HG03469 (cell line): Measurements from ENCODE around the gene HMGN4.

Source experiments
- ATAC-seq: cut with Tn5 transposase; IDR thresholded peaks from one replicate; pipeline ENCODE4 v1.9.1; 2021; ENCODE audit warnings: mild to moderate bottlenecking, moderate library complexity, moderate number of reproducible peaks; ENCODE audit not compliant: unreplicated experiment

Gene HMGN4

DNA sequence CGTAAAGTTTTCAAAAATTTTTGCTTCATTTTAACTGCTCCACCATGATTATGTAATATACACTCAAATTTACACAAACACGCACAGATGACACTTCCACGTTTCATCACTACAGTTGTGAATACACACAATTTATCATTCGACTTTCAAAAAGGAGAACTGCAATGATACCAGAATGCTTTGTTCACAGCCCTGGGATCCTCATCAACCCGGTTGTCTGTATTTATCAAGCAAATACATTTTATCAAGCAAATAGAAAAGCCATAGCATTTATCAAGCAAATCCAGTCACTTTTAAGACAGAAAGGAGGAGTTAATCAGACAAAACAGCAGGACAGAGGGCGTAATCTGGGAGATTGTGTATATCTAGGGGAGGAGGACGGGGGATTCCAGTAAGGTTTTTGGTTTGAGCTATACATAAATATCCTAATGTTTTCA is 38.3 kb downstream of the HMGN4 start:
- ATAC-seq: no peak

DNA sequence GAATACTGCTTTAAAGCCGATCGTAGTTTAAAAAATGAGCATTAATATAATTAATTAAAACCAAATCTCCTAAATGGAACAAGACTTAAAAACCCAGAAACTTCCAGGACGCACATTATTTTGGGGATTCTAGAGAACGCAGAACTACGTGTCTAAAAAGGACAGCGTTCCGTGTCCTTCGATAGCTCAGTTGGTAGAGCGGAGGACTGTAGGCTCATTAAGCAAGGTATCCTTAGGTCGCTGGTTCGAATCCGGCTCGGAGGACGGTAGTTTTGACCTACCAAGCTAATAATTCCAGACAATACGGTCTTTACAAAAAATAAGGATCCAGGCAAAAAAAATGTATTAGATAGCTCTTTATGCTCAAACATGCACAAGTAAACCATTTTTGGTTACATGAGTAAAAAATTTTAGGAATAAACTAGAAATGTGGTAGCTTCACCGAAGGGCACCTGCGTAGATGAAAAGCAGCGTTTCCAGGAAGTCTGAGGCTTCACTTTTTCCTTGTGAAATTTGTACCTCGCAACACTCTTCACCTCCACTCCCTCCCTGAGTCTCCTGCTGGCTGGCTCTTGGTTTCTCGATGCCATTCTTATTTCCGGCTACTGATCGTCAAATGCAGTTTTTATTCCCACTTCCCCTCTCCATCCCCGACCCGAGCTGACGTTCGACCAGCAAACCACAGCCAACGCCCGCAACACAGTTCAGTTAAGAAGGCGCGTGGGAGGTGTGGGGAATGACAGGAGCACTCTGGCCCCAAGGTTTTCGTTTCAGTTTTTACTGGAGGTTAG is 39.0 kb downstream of the HMGN4 start:
- no peak for ATAC-seq

DNA sequence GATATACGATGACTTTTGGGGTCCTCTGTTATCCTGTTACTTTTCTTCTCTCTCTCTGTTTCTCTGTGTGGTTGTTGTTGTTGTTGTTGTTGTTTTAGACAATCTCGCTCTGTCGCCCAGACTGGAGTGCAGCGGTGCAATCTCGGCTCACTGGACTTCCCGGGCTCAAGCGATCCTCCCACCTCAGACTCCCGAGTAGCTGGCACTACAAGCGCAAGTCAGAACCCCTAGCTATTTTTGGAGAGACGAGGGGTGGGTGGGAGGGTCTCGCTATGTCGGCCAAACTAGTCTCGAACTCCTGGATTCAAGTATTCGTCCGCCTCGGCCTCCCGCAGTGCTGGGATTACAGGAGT is 39.5 kb downstream of the HMGN4 start:
- ATAC-seq: no peak

DNA sequence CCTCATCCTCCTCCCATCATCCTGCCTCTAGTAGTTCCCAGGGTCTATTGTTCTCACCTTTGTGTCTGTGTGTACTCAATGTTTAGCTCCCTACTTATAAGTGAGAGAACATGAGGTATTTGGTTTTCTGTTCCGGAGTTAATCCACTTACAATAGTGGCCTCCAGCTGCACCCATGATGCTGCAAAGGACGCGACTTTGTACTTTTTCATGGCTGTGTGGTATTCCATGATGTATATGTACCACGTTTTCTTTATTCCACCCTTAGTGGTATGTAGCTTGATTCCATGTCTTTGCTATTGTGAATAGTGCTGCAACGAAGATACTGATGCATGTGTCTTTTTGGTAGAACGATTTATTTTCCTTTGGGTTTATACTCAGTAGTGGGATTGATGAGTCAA is 40.1 kb downstream of the HMGN4 start:
- no peak for ATAC-seq

DNA sequence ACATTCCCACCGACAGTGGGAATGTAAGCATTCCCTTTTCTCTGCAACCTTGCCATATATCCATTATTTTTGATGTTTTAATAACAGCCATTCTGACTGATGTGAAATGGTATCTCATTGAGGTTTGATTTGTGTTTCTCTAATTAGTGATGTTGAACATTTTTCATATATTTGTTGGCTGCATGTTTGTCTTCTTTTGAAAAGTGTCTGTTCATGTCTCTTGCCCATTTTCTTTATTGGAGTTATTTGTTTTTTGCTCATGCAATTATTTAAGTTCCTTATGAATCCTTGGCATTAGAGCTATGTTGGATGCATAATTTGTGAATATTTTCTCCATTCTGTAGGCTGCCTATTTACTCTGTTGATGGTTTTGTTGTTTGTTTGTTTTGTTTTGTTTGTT is 40.6 kb downstream of the HMGN4 start:
- ATAC-seq: no peak

DNA sequence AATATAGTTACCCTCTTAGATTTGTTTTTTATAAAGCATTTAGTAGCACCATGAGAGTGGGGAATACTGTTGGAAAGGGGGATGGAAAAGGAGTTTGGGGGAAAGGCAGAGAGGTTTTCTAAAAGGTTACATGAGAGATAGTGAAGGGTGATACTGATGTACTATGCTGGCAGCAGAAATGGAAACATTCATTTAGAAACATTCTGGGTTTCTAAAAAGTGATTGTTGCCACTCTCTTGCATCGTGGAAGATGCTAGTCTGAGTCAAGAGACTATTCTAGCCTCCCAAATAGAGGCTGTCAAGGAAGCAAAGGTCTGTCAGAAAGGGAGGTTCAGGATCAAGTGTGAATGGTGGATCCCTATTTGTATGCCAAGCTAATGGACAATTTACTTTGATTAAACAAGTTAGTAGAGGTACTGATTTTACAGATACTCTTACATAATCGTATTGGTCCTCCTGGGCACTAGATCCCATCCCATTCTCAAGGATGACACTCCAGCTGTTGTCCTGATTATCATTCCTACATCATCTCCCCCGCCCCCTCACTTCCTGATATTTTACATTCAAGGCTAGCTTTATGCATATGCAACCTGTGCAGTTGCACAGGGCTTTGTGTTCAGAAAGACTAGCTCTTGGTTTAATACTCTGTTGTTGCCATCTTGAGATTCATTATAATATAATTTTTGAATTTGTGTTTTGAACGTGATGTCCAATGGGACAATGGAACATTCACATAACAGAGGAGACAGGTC is 43.2 kb downstream of the HMGN4 start:
- no peak for ATAC-seq

DNA sequence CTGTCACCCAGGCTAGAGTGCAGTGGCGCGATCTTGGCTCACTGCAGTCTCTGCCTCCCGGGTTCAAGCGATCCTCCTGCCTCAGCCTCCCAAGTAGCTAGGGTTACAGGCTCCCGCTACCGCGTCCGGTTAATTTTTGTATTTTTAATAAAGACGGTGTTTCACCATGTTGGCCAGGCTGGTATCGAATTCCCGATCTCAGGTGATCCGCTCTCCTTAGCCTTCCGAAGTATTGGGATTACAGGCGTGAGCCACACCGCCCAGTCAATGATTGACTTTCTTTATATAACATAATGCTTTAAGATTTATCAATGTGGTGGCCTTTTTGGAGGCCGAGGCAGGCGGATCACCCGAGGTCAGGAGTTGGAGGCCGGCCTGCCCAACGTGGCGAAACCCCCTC is 50.8 kb downstream of the HMGN4 start:
- no peak for ATAC-seq

DNA sequence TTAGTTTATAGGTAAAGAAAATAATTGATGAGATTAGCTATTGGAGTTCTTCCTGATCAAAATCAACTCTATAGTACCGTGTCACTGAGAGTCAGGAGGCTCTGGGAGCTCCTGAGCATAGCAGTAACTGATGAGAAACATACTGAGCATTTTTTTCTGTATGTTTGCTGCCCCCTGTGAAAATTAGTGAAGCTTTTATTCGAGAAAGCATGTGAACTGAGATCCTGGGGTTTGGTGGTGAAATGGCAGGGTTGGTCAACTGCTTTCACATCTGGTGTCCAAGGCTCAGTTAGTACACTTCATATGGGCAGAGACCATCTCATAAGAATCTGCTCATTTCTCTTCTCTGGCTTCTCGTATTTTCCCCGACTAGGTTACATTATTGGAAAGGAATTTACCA is 54.5 kb downstream of the HMGN4 start:
- no peak for ATAC-seq

DNA sequence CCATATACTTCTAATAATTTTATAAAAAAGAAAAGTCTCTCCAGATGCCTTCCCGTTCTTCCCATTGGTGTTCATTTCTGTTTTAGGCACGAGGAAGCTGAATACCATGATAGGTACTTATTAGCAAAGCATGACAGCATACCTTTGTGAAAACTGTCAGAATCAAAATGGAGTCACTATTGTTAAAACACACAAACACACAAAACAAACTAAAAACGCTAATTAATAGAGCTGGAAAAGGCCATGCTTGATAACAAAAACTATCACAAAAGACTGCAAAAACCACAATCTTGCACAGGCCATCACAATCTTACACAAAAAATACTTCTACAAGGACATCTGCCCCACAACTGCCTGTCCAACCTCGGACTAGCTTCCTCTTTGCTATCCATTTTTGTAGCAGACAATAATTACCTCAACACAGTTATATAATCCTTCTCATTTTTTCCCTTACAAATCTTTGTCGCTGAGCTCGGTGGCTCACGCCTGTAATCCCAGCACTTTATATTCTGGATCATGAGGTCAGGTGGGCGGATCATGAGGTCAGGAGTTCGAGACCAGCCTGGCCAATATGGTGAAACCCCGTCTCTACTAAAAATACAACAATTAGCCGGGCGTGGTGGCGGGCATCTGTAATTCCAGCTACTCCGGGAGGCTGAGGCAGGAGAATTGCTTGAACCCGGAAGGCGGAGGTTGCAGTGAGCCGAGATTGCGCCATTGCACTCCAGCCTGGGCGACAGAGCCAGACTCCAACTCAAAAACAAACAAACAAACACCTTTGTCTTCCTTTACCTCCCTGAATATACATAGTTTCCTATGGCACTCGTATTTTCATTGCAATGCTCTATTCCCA is 55.3 kb downstream of the HMGN4 start:
- ATAC-seq: no peak

DNA sequence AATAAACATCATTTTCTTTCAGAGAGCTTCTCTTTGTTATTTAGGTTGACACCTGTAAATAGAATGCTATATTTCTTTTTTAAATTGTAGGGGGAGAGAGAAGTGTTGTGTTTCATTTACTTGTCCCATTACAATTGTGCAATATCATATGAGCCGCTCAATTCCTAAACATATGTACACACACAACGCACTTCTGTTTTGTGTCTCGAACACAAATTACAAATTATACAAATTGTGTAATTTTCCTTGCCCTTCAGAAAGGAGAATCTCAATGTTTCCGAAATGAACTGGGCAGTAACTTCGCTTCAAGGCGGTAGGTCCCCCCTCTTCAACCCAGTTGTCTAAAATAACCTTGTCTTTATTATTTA is 55.9 kb downstream of the HMGN4 start:
- no peak for ATAC-seq

DNA sequence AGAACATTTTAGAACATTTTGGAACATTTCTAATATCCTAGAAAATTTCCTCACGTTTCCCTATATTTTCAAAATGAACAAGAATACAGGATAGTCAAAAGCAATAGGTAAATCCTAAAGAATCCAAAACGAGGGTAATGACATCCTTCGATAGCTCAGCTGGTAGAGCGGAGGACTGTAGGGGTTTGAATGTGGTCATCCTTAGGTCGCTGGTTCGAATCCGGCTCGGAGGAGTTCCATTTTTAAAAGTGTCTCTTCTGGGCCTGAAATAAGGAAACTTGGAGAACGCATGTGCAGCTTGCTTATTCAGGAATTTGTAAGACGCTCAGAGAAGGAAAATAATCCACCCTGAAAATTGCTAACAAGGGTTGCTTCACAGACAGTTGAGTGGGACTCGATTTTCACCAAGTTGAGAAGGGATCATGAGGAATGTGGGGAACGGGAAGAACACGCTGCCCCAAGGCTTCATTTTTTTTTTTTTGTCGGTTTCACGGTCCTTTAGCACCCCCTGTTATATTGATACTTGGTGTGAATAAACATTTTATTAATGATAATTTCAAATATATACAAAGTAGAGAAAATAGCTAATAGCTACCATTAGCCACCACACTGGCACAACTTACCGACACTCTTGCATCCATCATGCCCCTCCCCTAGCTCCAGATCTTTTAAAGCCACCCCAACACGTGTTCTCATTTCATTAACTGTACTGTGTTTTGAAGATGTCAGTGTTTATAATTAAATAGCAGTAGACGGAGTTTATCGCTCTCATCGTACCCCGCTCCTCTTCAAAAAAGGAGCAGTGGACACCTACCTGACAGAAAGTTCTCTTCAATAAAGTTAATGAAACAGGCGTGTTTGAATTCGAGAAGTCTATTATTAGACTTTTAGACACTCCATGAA is 56.8 kb downstream of the HMGN4 start:
- no peak for ATAC-seq

DNA sequence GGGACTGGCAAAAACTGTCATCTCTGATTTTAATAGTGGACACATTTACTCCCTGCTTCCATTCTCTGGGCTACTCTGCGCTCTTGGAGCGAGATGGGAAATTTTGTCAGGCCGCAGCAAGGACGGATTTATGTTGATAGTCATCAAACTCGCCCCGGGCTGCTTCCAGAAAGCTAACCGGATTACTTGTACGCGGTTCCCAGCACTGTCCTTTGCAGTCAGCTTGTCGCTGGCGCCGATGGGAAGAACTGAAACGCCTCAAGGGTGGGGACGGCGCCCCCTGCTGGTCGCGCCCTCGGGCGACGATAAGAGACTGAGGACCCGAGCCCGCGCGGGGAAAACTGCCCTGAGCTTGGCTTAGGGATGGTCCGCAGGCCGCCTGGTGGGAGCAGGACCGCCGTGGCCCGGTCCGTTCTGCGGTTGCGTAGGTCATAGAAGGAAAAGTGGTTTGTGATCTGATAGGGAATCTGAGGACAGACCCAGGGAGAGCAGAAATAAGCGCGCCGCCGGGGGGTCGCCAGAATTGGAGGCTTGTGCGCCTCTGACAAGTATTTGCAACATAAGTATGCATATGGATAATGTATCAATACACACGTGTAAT is 57.6 kb downstream of the HMGN4 start:
- ATAC-seq: no peak
